Brain microvascular endothelial cell (primary cell): Measurements from ENCODE around the gene MMADHC.

Experiments used
- DNase-seq: peaks from one replicate; pipeline ENCODE4 v3.0.0-alpha.2; 2020
- H3K27ac ChIP-seq: fragments of 250-450 bp; sonication (Bioruptor Pico); 2 replicates; pipeline ENCODE4 v1.5.1; 2020; ENCODE audit warnings: mild to moderate bottlenecking, moderate library complexity
- H3K27me3 ChIP-seq: fragments of 250-450 bp; sonication (Bioruptor Pico); replicated peaks from 2 replicates; pipeline ENCODE4 v1.5.1; 2020; ENCODE audit warnings: mild to moderate bottlenecking
- H3K36me3 ChIP-seq: fragments of 250-450 bp; sonication (Bioruptor Pico); replicated peaks from 2 replicates; pipeline ENCODE4 v1.5.1; 2020; ENCODE audit warnings: mild to moderate bottlenecking
- H3K4me3 ChIP-seq: 2 replicates; pipeline ENCODE4 v1.5.1; 2011; ENCODE audit warnings: low read depth, mild to moderate bottlenecking, control low read depth, low read length, moderate library complexity
- CTCF ChIP-seq: IDR thresholded peaks from 2 replicates; pipeline ENCODE4 v1.5.1; 2011; ENCODE audit warnings: low read depth, mild to moderate bottlenecking, moderate library complexity, low read length, control low read depth, inconsistent platforms; ENCODE audit errors: missing control alignments
- in situ Hi-C: cut with HindIII; loops from 2 replicates; pipeline ENCODE4 v1.10.0; 2017; ENCODE audit warnings: low sequenced_read_pairs, low pct_ligation_motif_present

Gene MMADHC

GRCh38 chr2:149562324-149562723 is 25.3 kb downstream of the MMADHC start:
- Histone ChIP-seq H3K27me3 (no peaks in the 10 kb centered on the region), H3K36me3 (peaks cover 2% of the 10 kb centered on the region), H3K27ac (peak overlapping the region; percentile 3), H3K4me3 (no peak overlapping the region)
- TF ChIP-seq CTCF, result no peak
- peak; percentile 51 for DNase-seq
- in situ Hi-C loops, result no loop called here

GRCh38 chr2:149561309-149561926 is 26.2 kb downstream of the MMADHC start:
- TF ChIP-seq CTCF, result peak; percentile 55
- in situ Hi-C loops, result no loop called here
- H3K27me3 ChIP-seq, result no peaks in the 10 kb centered on the region
- peak; percentile 18 for DNase-seq
- H3K4me3 ChIP-seq, result no peak overlapping the region
- no peak overlapping the region for H3K27ac ChIP-seq
- peaks cover 2% of the 10 kb centered on the region for H3K36me3 ChIP-seq

DNA sequence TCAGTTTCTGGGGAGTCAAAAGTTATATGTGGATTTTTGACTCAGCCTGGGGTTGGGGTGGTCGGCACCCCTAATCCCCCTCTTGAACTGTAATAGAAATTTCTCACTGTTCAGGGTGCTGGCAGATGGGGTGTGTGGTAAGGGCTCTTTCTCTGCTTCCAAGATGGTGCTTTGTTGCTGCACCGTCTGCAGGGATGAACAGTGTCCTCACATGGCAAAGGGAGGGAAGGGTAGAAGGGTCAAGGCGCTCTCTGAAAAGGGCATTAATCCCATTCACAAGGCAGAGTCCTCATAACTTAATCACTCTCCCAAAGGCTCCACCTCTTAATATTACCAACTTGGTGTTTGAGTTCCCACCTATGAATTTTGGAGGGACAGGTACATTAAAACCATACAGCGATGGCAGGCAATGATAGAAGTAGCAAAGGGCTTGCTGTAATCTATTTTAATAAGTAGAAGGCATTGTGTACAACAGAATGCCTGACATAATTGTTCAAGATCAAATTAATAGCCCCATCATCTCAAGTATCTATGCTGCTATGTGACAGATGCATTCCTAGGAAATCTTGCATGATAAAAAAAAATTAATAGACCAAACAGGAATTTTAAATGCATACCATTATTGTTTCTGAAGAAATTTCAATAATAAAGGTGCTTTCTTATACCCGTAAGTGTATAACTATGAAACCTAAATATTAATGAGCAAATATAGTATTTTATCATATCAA is 28.1 kb downstream of the MMADHC start:
- in situ Hi-C loops, result no loop called here
- Histone ChIP-seq H3K36me3 (no peaks in the 10 kb centered on the region), H3K4me3 (no peak overlapping the region), H3K27ac (no peak overlapping the region), H3K27me3 (no peaks in the 10 kb centered on the region)
- no peak for TF ChIP-seq CTCF
- DNase-seq, result no peak

DNA sequence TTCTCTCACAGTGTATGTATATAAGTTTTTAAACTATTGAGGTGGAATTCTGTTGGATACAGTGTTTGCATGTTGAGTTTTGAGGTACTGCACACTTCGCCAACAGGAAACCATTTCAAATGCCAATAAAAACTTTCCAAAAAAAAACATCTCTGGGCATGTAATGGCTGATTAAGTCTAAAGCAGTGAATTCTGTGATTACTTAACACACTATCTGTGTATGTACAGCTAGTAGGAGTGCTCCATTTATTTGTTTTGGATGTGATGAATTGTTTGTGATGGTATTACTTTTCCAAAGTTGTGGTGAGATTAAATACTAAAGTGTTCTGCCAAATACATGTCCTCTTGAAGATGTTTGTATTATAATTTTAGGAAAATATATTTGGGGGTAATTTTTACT is 31.1 kb downstream of the MMADHC start:
- H3K4me3 ChIP-seq, result no peak overlapping the region
- DNase-seq, result no peak
- no peak overlapping the region for H3K27ac ChIP-seq
- H3K27me3 ChIP-seq, result no peaks in the 10 kb centered on the region
- no peaks in the 10 kb centered on the region for H3K36me3 ChIP-seq
- no peak for TF ChIP-seq CTCF
- in situ Hi-C loops, result no loop called here

- Histone ChIP-seq H3K27ac (no peak overlapping the region), H3K36me3 (no peaks in the 10 kb centered on the region), H3K27me3 (no peaks in the 10 kb centered on the region), H3K4me3 (no peak overlapping the region)
- TF ChIP-seq CTCF, result no peak
- in situ Hi-C loops, result no loop called here
- no peak for DNase-seq
These were observed 34.7 kb downstream of the MMADHC start for GRCh38 chr2:149552830-149553229.
